ENCODE measurements around the gene SYNGAP1.

Gene SYNGAP1

DNA sequence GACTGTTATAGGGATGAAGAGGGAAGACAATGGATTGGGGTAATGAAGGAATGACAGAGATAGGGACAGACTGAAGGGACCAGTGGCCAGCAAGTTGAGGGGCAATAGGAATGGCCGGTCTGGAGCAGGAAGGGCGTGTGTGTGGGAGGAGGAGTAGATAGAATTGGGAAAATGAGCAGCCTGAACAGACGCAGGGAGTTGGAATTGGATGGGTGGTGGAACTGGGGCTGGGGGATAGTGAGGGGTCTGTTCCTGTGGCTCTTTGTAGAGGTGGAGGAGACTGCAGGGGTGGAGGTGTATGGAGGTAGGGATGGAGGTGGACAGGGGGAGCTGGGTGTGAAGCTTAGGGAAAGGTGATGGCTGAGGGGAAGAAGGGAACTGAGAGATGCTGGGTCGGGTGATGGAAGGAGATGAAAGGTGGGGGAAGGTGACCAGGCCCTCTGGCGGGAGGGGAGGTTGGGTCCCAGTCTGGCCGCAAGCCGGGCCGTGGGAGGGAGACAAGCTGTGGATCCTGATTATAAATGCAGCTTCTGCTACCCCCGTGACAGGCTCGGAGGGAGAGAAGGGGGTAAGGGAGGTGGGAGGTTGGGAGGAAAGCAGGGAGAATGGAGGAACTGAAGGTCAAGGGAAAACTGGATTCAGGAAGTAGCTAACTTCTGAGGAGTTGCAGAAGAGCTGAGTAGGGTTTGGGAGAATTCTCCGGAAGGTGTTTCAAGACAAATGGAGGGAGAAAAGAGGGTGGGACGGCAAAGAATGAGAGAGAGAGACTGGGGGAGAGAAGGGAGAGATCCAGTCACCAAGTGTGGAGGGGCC lies 5.2 kb downstream of the SYNGAP1 start:
- no peak for DNase-seq

- peak; percentile 90 to 92 for DNase-seq
Observed at GRCh38 chr6:33425668-33426577, 6.1 kb downstream of the SYNGAP1 start.

DNA sequence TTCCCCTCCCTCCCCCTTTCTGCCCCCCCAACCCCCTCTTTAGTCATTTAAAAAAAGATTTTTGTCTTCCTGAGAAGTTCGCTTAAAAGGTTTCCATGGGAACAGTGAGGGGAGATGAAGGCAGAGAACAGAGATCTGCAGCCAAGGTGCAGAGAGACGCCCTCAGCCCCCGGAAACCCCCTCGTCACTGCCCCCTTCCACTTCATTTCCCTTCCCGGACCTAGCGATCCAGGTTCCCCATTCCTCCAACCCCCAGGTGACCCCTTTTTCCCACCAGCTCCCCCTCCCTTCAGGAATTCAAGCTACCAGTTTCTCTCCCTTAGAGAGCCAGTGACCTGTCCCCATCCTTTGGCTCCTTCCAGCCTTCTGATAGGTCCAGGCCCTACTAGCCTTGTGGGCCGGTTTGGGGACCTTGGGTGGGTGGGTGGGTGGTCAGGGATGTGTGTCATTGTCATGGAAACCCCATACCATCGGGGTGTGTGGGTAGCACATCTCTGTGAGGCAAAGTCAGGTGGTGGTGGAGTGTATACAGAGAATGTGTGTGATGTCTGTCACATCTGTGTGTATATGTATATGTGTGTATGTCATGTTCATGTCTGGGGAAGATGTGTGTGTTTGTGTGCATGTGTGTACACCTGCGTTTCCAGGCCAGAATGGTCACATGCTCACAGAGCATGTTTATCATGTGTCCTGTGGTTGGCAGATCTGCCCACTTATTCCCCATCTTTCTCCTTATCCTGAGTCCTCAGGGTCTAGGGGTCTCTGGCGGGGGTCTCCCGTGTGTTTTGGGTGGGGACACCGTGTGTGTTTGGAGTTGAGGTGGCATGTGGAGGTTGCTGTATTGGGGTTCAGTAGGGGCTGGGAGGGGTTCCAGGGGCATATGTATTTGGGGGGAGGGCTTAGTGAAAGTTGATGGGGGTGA lies 7.0 kb downstream of the SYNGAP1 start:
- DNase-seq = peak in 1 of 2 experiments; percentile 33

GRCh38 chr6:33427585-33428223 lies 7.8 kb downstream of the SYNGAP1 start:
- DNase-seq = peak; percentile 53 to 60

DNA sequence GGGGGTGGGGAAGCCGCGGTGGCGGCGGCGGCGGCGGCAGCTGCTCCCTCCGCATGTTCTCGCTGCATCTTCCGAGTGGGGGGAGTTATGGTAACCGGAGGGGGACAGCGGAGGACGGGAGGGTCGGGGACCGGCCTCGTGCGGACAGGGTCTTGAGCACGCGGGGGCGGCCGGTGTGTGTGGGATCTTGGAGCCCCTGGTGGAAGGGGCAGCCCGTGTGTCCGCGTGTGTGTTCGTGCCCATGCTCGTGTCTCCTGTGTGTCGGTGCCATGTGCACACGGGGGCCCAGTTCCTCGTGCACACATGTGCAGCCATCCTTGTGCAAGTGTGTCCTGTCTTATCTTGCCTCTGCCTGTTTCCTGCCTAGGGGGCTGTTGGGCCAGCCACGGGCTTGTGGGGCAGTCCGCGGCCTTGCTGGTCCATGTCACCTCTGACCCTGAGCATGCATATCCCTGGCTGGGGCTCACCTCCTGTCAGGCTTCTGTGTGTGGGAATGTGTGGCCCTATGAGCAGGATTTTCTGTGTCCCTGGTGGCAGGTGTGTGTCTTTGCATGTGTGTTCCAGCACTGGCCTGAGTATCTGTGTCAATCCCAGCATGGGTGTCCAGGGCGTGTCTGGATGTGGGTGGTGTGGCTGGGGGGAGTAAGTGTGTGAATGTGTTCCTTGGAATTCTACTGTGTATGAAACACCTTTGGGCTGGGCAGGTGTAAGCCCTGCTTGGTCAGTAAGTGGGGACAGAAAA lies 8.5 kb downstream of the SYNGAP1 start:
- peak; percentile 43 to 55 for DNase-seq

DNA sequence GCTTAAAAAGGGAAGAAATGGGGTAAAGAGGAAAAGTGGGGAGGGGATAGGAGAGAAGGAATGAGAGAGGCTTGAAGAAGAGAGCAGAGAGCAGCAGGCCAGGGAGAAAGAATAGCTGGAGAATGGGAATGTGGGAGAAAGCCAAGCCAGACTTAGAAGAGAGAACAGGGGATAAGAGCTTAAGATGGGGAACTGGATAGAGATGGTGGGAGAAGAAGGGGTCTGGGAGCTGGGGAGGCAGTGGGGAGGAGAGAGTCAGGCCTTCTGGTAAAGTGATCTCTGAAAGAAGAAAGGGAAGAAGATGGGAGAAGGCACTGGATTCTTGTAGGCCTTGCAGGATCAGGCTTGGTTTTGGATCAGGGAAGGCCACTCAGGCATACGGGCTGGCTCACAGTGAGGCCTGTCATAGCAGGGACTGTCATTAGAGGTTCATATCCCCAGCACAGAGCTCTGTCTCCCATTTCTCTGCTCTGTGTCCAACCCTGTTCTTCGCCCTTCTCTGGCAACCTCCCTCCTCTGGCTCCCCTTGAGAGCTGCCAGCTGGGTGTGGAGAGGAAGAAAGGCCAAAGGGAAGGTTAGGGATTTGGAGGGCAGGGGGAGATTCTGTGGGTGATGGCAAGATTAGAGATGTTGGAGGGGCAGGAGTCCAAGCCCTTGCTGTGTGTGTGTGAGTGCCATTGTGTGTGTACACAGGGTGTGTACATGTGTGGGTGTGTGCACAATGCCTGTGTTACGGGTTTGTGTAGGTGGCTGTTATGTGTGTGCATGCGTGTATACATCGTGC lies 9.3 kb downstream of the SYNGAP1 start:
- no peak for DNase-seq

- DNase-seq = no peak
Observed at GRCh38 chr6:33429750-33430052, 9.8 kb downstream of the SYNGAP1 start.

- DNase-seq = no peak
Observed at GRCh38 chr6:33430334-33430733, 10.5 kb downstream of the SYNGAP1 start.

DNA sequence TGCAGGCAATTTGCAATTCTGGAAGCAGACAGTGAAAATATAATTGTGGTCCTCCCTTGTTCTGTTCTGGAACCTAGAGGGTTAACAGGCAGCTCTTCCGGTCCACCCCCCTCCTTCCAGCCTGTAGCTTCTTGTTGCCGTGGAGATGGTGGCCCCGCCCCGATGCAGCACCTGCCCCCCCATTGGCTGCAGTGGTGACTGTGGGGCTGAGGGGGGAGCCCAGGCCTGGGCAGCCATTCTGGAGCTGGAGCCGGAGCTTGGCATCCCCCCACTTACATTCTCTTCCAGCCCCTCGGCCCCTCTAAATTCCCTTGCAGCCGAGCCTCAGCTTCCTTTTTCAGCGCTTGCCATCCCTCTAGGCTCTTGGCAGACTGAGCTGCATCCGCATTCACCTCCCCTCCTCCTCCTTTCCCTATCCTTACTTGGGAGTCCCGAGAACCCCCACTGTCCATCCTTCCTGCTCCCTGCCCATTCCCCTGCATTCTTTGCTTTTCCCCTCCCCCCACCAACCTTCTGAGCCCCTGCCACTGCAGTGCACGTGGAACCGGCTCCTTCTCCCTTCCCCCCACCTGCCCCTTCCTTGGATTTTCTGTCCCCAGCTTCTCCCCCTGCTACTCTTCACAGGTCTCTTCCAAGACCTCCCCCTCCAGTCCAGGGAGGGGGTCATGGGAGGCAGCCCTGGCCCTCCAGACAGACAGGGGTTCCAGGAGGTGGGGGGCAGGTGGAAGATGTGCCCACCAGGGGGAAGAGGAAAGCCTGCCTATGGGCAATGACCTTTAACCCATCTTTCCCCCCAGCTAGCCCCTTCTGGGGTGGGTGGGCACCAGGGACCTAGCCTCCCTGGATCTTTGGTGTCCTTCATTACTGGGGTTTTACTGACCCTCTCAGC lies 11.4 kb downstream of the SYNGAP1 start:
- peak; percentile 74 to 81 for DNase-seq

DNA sequence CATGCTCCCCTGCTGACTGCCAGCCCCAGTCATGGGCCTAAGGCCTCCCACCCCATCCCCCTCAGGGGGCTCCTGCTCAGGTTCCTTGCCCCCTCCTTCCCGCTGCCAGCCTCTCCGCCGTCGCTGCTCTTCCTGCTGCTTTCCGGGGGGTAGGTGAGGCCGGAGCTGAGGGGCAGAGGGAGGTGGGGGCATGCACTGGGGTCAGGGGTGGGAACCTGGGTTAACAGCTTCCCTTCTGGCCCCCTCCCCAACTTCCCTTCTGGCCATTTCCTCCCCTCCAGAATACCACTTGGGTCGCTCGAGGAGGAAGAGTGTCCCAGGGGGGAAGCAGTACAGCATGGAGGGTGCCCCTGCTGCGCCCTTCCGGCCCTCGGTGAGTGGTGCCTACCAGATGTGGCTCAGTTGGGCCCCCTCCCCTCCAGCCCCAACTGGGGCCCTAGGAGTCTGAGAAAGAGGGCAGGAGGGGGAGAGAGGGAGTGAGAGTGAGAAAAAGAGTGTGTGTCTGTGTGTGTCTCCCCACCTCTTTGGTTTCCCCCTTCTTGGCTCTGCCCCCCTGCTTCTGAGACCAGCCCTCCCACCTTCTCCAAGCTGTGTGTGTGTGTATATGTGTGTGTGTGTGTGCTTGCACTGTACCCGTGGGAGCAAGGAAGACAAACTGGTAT lies 12.1 kb downstream of the SYNGAP1 start:
- DNase-seq = no peak

DNA sequence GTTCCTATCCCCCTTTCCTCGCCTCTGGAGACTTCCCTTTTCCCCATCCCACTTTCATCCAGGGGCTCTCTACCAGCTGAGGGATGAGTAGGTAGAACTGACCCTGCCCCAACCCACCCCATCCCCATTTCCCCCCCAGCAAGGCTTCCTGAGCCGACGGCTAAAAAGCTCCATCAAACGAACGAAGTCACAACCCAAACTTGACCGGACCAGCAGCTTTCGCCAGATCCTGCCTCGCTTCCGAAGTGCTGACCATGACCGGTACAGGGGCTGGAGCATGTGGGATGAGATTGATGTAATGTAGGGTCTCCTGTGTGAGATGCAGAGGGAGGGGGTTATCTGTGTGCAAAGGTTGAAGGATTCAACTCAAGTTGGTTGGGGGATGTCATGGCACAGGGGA lies 12.7 kb downstream of the SYNGAP1 start:
- no peak for DNase-seq

DNA sequence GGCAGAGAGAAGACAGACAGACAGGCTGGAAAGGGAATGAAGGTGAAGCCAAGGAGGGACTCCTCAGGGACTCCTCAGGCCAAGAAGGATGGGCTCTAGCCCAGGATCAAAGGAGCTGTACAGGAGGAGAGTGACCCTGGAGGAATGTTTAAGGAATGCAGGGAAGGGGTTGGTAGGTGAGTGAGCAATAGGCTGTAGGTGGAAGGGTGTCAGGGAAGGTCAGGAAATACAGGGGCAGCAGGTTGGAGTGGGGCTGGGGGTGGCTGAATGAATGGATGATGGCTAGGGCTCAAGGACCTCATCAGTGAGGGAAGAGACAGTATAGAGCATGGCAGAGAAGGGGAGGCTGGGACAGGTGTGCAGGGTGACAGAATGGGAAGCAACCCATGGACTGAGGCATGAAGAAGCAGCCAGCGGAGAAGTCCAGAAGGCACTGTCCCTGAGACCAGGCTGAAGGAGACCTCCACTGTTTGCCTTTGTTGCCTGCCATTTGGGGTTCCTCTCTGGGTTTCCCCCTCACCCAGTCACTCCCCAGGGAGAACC lies 13.2 kb downstream of the SYNGAP1 start:
- no peak for DNase-seq

DNA sequence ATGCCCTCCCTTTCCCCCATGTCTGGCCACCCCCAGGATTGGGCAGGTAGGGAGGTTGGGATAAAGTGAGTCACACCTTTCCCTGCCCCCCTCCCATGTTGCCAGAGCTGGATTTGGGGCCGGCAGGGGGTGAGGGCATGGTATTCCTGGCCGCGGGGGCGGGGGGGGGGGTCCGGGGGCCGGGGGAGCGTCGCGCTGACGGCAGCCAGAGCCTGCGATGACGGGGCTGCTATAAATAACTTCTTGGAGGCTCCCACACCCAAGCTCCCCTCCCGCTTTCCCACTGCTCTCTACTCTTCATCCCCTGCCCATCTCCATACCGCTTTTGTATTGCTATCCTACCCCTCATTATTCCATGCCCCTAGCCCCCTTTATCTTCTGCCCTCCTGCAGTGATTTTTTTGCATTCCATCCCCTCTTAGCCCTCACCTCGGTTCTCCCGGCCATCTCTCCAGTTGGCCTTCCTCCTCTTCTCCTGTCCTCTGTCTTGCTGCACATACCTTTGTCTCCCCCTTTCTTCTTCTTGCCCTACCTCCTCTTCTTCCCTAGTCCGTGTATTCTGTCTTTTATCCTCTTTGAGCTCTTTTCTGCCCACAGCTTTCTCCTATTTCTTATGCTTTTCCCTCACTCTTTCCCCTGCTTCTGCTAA lies 13.8 kb downstream of the SYNGAP1 start:
- DNase-seq = no peak

GRCh38 chr6:33434961-33435360 lies 15.1 kb downstream of the SYNGAP1 start:
- no peak for DNase-seq

GRCh38 chr6:33437666-33438065 lies 17.8 kb downstream of the SYNGAP1 start:
- no peak for DNase-seq

GRCh38 chr6:33438978-33439594 lies 19.2 kb downstream of the SYNGAP1 start:
- no peak for DNase-seq

GRCh38 chr6:33439956-33440648 lies 20.2 kb downstream of the SYNGAP1 start:
- DNase-seq = no peak

All from activated CD4-positive, alpha-beta T cell treated with anti-CD3 and anti-CD28 coated beads, Interleukin-2, amount 50 U/mL, for 48 hours (primary cell).